ENCODE measurements around the gene ADARB2.

The ADARB2 gene

GRCh38 chr10:1608851-1609647 lies 128.3 kb downstream of the ADARB2 start:
- no peak for TF ChIP-seq TAF1 (IDR thresholded peaks at IDR 0.05; ENCODE audit: borderline replicate concordance, insufficient read depth, low read length)
- no peak for TF ChIP-seq REST (IDR thresholded peaks at IDR 0.05; ENCODE audit: insufficient read depth in 1 of 2, low read depth in 2 of 2, low read length in 2 of 2)
- no peak for TF ChIP-seq POLR2AphosphoS5 (IDR thresholded peaks at IDR 0.05; ENCODE audit: low read depth, low read length)
- TF ChIP-seq SIN3A (IDR thresholded peaks at IDR 0.05; ENCODE audit: borderline replicate concordance, insufficient read depth, low read length): no peak
- TF ChIP-seq FOXP2 (optimal IDR thresholded peaks at IDR 0.05; ENCODE audit: borderline replicate concordance, extremely low read depth, extremely low read length, insufficient read depth): no peak

- TF ChIP-seq POLR2AphosphoS5 (IDR thresholded peaks at IDR 0.05; ENCODE audit: low read depth, low read length): no peak
- TF ChIP-seq SIN3A (IDR thresholded peaks at IDR 0.05; ENCODE audit: borderline replicate concordance, insufficient read depth, low read length): no peak
- TF ChIP-seq TAF1 (IDR thresholded peaks at IDR 0.05; ENCODE audit: borderline replicate concordance, insufficient read depth, low read length): no peak
- no peak for TF ChIP-seq FOXP2 (optimal IDR thresholded peaks at IDR 0.05; ENCODE audit: borderline replicate concordance, extremely low read depth, extremely low read length, insufficient read depth)
- no peak for TF ChIP-seq REST (IDR thresholded peaks at IDR 0.05; ENCODE audit: insufficient read depth in 1 of 2, low read depth in 2 of 2, low read length in 2 of 2)
Observed at GRCh38 chr10:1608408-1608807, 128.9 kb downstream of the ADARB2 start.

- no peak for TF ChIP-seq TAF1 (IDR thresholded peaks at IDR 0.05; ENCODE audit: borderline replicate concordance, insufficient read depth, low read length)
Observed at GRCh38 chr10:1607466-1607865, 129.9 kb downstream of the ADARB2 start.

- TF ChIP-seq POLR2AphosphoS5 (IDR thresholded peaks at IDR 0.05; ENCODE audit: low read depth, low read length) (no peak), FOXP2 (optimal IDR thresholded peaks at IDR 0.05; ENCODE audit: borderline replicate concordance, extremely low read depth, extremely low read length, insufficient read depth) (no peak), TAF1 (IDR thresholded peaks at IDR 0.05; ENCODE audit: borderline replicate concordance, insufficient read depth, low read length) (no peak), SIN3A (IDR thresholded peaks at IDR 0.05; ENCODE audit: borderline replicate concordance, insufficient read depth, low read length) (no peak), REST (IDR thresholded peaks at IDR 0.05; ENCODE audit: insufficient read depth in 1 of 2, low read depth in 2 of 2, low read length in 2 of 2) (no peak)
Observed at GRCh38 chr10:1605999-1606940, 131.1 kb downstream of the ADARB2 start.

GRCh38 chr10:1605121-1605520 lies 132.2 kb downstream of the ADARB2 start:
- no peak for TF ChIP-seq SIN3A (IDR thresholded peaks at IDR 0.05; ENCODE audit: borderline replicate concordance, insufficient read depth, low read length)
- no peak for TF ChIP-seq FOXP2 (optimal IDR thresholded peaks at IDR 0.05; ENCODE audit: borderline replicate concordance, extremely low read depth, extremely low read length, insufficient read depth)
- no peak for TF ChIP-seq REST (IDR thresholded peaks at IDR 0.05; ENCODE audit: insufficient read depth in 1 of 2, low read depth in 2 of 2, low read length in 2 of 2)
- TF ChIP-seq TAF1 (IDR thresholded peaks at IDR 0.05; ENCODE audit: borderline replicate concordance, insufficient read depth, low read length): no peak
- no peak for TF ChIP-seq POLR2AphosphoS5 (IDR thresholded peaks at IDR 0.05; ENCODE audit: low read depth, low read length)
